Omental fat pad (tissue), 4 donors: Measurements from ENCODE around the gene RIN3. TPM values are rescaled to one million over a fixed set of nuclear protein-coding genes. Genes with fewer than 3 reads are reported as not detected.

Source experiments
- ATAC-seq: fragments of 150-250 bp; one replicate; pipeline ENCODE4 v1.9.1; 2016; ENCODE audit warnings: mild to moderate bottlenecking, moderate library complexity; ENCODE audit not compliant: low FRiP score
- DNase-seq: peaks from one replicate; pipeline ENCODE4 v3.0.0-alpha.2; 2019; ENCODE audit warnings: low spot score
- total RNA-seq, 4 donors: library from RNA; depleted of rRNA; stranded (reverse); fragments of >200 nt; gene quantifications; one replicate each; pipeline ENCODE4 v1.1.0, GENCODE V29; 2016
- TF ChIP-seq, protein P1 (sequence below), 3 donors: fragments of 450-650 bp; IDR thresholded peaks; one replicate each; pipeline ENCODE4 v1.5.1; 2016 to 2017; ENCODE audit warnings: antibody characterized with exemption in 3 of 3, mild to moderate bottlenecking in 3 of 3, moderate library complexity in 2 of 3

Gene RIN3
- total RNA-seq, 4 donors from 2014 or later, result 11.6 to 36.3 (median 20.2) TPM

DNA sequence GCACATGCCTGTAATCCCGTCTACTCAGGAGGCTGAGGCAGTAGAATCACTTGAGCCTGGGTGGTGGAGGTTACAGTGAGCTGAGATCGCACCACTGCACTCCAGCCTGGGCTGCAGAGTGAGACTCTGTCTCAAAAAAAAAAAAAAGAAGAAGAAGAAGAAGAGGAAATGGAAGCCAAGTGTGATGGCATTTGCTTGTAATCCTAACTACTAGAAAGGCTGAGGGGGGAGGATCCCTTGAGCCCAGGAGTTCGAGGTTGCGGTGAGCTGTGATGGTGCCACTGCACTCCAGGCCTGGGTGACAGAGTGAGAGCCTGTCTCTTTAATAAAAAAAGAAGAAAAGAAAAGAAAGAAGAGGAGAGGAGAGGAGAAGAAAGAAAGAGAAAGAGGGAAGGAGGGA is 182.8 kb downstream of the RIN3 start:
- DNase-seq (no peak), ATAC-seq (no peak)
- TF ChIP-seq, protein P1, sequence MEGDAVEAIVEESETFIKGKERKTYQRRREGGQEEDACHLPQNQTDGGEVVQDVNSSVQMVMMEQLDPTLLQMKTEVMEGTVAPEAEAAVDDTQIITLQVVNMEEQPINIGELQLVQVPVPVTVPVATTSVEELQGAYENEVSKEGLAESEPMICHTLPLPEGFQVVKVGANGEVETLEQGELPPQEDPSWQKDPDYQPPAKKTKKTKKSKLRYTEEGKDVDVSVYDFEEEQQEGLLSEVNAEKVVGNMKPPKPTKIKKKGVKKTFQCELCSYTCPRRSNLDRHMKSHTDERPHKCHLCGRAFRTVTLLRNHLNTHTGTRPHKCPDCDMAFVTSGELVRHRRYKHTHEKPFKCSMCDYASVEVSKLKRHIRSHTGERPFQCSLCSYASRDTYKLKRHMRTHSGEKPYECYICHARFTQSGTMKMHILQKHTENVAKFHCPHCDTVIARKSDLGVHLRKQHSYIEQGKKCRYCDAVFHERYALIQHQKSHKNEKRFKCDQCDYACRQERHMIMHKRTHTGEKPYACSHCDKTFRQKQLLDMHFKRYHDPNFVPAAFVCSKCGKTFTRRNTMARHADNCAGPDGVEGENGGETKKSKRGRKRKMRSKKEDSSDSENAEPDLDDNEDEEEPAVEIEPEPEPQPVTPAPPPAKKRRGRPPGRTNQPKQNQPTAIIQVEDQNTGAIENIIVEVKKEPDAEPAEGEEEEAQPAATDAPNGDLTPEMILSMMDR (IDR thresholded peaks at IDR 0.05), result no peak

DNA sequence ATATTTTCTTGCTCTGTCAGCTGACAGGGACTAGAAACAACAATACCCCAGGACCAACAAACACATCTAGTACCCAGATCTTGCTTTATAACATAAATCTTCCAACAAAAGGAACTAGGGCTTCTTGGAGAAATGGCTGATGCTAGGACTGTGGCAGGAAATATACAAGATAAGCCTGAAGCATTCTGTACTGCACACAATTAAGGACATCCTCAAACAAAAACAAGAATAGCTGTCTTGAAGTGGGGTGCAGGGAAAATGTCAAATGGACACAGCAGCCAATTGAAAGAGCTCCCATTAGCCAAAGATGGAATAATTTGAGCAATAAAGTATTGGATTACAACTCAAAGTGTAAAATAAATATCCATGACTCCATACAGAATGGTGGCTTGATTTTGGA is 184.8 kb downstream of the RIN3 start:
- DNase-seq (no peak), ATAC-seq (no peak)
- TF ChIP-seq, protein P1 (IDR thresholded peaks at IDR 0.05), result no peak

DNA sequence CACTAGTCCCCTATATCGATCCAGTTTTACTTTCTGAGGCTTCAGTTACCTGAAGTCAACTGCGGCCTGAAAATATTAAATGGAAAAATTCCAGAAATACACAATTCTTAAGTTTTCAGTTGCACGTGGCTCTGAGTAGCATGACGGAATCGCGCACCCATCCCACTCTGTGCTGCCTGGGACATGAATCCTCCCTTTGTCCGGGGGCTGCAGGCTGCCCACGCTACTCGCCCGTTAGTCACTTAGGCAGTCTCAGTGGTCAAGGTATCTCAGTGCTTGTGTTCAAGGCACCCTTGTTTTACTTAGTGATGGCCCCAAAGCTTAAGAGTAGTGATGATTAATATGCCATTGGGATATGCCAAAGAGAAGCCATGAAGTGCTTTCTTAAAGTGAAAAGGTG is 188.2 kb downstream of the RIN3 start:
- no peak for ATAC-seq
- TF ChIP-seq, protein P1 (IDR thresholded peaks at IDR 0.05), result no peak
- DNase-seq, result no peak

- ATAC-seq (no peak), DNase-seq (no peak)
- TF ChIP-seq, protein P1 (IDR thresholded peaks at IDR 0.05), result no peak
Observed at GRCh38 chr14:92702441-92702918, 188.9 kb downstream of the RIN3 start.

- ATAC-seq (no peak), DNase-seq (no peak)
- TF ChIP-seq, protein P1 (IDR thresholded peaks at IDR 0.05), result no peak
Observed at GRCh38 chr14:92703516-92703915, 189.9 kb downstream of the RIN3 start.

GRCh38 chr14:92704036-92704804 is 190.6 kb downstream of the RIN3 start:
- TF ChIP-seq, protein P1 (IDR thresholded peaks at IDR 0.05), result no peak
- no peak for ATAC-seq
- DNase-seq, result no peak

DNA sequence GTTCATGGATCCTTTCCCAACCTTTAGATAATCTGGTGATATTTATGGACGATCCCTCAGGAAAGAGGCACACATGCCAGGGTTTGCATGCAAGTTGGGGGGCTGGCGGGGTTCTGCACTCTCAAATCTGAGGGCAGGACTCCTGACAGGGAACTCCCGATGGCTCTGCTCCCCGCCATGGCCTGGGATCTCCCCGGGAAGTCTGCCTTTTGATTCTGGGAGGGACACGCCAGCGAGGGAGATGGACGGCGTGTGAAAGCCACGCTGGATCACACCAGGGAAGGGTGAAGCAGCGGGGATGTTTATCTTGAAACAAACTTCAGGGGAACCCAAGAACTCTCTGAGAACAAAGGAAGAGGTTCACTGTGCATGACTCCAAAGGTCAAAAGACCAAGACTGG is 191.2 kb downstream of the RIN3 start:
- DNase-seq (no peak), ATAC-seq (no peak)
- TF ChIP-seq, protein P1 (IDR thresholded peaks at IDR 0.05), result no peak
